ENCODE data around the gene PFDN2.
"Not testable (repeated sequence)": the region's sequence is repeated elsewhere in the genome, so short reads cannot be mapped to it uniquely, and the experiment has no call there.

PFDN2 gene

DNA sequence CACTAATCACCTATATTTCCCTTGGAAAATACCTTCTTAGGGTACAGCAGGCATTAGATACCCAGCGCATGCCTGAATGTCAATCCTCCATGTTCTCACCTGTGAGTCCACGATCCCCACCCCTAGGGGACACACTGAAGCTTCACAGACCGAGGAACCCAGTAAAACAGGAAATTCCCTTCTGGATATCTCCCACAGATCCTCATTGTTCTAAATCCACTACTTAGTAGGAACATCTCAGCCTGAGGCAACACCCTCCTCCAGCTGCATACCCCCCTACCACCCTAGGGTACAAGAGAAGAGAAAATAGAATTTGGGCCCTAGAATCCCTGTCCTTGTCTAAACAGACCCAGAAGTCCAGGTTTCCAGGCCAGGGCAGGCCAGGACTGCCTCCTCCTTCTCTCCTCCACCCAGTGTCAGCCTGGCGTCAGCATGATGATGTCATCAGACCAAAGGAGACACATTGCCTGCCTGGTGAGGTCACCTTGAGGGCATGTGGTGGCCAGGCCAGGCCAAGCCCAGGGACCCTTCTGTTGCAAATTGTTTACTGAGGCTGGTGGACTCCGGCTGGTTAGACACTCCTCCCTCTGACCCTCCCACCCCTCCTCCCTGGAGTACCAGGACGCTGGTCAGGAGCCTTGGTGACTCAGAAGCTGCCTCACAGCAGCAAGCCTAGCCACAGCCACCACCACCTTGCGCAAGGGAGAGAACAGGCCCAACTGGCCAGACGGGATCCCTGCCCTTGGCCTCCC lies 34.7 kb downstream of the PFDN2 start:
- no peak for DNase-seq

- DNase-seq, result no peak
These were observed 35.4 kb downstream of the PFDN2 start for GRCh38 chr1:161082483-161082882.

- no peak for DNase-seq
These were observed 36.3 kb downstream of the PFDN2 start for GRCh38 chr1:161081519-161081918.

- no peak for DNase-seq
These were observed 37.1 kb downstream of the PFDN2 start for GRCh38 chr1:161080441-161081405.

DNA sequence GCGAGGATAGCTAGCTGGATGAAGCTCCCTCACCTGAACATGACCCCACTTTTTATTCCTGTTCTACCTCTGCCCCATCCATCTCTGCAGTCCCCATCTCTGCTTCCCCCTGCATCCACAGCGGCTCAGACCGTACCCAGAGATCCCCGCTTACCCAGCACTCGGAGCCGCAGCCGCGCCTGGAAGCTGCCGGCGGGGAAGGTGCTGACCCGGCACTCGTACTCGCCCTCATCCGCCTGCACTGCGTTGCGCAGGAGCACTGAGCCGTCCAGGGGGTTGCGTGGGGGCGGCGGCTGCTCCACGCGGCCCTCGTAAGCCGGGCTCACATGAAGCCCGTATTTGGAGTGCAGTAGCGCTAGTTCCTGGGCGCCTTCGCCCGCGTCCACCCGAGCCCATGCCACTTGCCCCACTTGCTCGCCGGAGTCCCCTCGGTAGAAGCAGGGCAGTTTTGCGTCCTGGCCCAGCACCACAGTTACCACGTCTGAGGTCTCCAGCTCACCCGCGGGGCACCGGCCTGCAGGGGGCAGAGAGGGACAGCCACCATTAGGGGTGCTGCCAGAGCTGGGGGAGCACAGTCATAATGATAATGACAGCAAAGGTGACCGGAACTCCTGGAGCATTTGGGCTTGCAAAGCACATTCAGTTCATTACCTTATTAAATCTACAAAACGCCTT lies 38.3 kb downstream of the PFDN2 start:
- no peak for DNase-seq

GRCh38 chr1:161077426-161077825 lies 40.4 kb downstream of the PFDN2 start:
- DNase-seq, result no peak

- no peak for DNase-seq
These were observed 41.4 kb downstream of the PFDN2 start for GRCh38 chr1:161076410-161076809.

- no peak for DNase-seq
These were observed 43.0 kb downstream of the PFDN2 start for GRCh38 chr1:161074676-161075368.

DNA sequence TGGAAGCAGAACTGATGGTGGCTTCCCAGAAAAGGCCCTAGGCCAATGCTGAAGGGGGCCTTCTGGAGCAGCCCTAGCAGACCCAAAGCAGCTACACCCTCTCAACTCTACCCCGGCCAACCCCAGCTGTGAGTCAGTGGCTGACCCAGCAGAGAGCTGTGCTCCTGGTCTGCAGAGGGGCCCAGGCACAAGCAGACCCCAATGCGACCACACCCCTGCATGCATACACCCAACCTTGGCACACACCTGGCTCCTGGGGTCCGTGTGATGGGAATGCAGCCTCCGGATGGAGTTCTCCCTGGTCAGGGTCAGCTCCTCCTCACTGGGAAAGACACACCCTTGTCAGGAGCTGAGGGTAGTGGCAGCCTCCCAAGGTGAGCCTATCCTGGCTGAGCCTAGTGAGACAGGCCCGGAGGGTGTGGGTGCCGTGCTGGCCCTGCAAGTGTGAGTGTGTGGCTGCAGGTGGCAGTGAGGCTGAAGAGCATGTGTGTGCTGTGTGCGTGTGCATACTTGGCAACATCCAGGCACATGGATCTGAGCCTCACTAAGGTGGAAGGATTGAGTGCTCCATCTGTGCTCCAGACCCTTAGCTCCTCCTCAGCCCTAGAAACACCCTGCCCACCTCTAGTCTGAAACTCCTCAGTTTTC lies 44.2 kb downstream of the PFDN2 start:
- no peak for DNase-seq

DNA sequence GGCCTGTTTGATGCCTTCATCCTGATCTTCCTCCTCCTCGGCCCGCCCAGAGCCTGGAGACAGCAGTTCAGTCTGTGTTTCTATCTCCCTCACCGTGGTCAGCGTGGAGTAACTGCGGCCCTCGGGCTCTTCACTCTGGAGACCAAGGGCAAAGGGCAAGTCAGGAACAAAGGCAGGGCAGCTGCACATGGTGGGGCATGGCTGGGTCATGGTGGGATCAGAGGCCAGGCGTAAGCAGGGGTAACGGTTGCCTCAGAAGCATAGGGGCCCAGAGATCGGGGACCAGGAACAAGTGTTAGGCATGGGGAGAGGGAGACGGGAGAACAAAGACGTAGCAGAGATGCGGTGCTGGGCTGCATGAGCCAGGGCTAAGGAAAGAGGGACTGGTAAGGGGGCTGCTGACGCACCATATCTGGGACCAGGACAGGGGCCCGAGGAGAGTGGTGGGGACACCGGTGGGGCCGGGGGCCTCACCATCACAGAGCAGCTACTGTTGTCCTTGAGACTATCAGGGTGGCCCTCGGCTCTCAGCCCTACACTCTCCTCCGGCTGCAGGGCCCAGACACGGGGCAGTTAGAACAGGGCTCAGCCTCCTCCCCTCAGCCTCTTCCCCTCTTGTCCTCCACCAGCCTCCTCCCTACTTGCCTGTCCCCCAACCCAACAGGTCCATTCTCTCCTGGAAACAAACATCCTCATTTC lies 44.9 kb downstream of the PFDN2 start:
- no peak for DNase-seq

- DNase-seq, result peak in 8 of 56 donors; percentile 2 to 24 (median 8)
These were observed 45.9 kb downstream of the PFDN2 start for GRCh38 chr1:161071886-161072371.

GRCh38 chr1:161070761-161071160 lies 47.1 kb downstream of the PFDN2 start:
- DNase-seq, result no peak

GRCh38 chr1:161069731-161070270 lies 48.0 kb downstream of the PFDN2 start, which contains the start of gene ARHGAP30:
Gene ARHGAP30, minus strand, starts transcription at chr1:161069891. Its CDS starts 267 bp downstream, at chr1:161069624.
- DNase-seq, result peak in 33 of 56 donors; percentile 4 to 68 (median 23)

- DNase-seq, result no peak
These were observed 48.6 kb downstream of the PFDN2 start for GRCh38 chr1:161069241-161069640.

DNA sequence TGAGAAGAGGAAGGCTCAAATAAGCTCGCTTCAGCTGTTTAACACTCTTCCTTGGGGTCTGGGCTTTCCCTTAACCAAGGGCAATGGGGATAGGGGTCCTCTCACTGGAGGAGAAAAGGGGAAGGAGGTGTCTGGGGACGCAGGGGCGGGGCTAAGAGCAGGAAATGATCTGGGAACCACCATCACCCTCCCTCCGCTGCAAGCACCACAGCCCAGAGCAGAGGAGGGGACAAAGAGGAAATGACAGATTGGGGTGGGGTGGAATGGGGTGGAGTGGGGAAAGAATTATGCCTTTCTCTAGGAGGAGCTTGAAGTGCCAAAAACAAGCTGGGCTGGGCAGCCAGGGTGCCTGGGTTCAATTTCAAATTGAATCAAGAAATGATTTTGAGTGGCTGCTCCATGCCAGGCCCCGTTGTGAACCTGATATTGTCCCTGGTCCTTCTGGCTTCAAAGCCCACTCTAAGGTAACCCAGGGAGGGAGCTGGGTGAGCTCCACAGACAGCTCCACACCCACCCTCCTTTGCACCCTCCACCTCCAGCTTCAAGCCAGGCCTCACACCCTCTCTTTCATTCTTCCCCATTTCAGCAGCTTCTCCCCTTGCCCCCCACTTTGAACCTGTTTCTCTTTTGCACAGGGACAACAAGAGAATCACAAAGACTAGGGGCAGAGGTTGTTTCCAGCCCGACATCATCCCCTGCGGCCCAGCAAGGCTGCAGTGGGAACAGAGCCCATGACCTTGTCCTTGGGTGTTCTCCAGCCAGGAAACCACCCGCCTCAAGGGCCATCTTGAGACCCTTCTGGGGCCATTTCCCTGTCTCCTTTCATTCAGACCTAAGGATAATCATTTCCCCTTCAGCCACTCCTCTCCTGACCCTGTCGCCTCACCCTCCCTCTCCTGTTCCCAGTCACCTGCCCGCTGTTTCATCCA lies 49.3 kb downstream of the PFDN2 start:
- peak in 27 of 56 donors; percentile 2 to 52 (median 12) for DNase-seq

- DNase-seq, result no peak
These were observed 51.1 kb downstream of the PFDN2 start for GRCh38 chr1:161066694-161067093.

- DNase-seq, result not testable (repeated sequence)
These were observed 52.2 kb downstream of the PFDN2 start for GRCh38 chr1:161065681-161066080.

DNA sequence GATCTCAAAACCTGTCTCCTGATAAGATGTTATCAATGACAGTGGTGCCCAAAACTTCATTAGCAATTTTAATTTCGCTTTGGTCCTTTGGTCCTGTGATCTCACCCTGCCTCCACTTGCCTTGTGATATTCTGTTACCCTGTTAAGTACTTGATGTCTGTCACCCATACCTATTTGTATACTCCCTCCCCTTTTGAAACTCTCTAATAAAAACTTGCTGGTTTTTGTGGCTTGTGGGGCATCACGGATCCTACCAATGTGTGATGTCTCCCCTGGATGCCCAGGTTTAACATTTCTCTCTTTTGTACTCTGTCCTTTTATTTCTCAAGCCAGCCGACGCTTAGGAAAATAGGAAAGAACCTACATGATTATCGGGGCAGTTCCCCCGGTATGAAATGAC lies 53.9 kb downstream of the PFDN2 start:
- DNase-seq, result not testable (repeated sequence)

Measured in nucleus accumbens (tissue), 56 donors.